ENCODE results near the gene GPATCH3. TPM values are rescaled to one million over a fixed set of nuclear protein-coding genes. Genes with fewer than 3 reads are reported as not detected.
"Not testable (repeated sequence)": the region's sequence is repeated elsewhere in the genome, so short reads cannot be mapped to it uniquely, and the experiment has no call there.

GPATCH3 gene, protein sequence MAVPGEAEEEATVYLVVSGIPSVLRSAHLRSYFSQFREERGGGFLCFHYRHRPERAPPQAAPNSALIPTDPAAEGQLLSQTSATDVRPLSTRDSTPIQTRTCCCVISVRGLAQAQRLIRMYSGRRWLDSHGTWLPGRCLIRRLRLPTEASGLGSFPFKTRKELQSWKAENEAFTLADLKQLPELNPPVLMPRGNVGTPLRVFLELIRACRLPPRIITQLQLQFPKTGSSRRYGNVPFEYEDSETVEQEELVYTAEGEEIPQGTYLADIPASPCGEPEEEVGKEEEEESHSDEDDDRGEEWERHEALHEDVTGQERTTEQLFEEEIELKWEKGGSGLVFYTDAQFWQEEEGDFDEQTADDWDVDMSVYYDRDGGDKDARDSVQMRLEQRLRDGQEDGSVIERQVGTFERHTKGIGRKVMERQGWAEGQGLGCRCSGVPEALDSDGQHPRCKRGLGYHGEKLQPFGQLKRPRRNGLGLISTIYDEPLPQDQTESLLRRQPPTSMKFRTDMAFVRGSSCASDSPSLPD
- polyA plus RNA-seq (2013, experiment 1 of 4), result 17.3 TPM
- polyA plus RNA-seq (2013, experiment 2 of 4), result 16.0 TPM
- polyA plus RNA-seq (2013, experiment 3 of 4), result 10.6 TPM
- polyA plus RNA-seq (2013, experiment 4 of 4), result 13.3 TPM

GRCh38 chr1:26900001-26900814 is at the start of gene GPATCH3:
TSS of gene GPATCH3 (minus strand) at chr1:26900467. CDS start at chr1:26900442, 25 bp downstream.
- peaks cover 6% of the 10 kb centered on the region for H3K4me1 ChIP-seq (ENCODE audit: control insufficient read depth, insufficient read depth, low read length)
- no peaks in the 10 kb centered on the region for H3K9me3 ChIP-seq (ENCODE audit: control insufficient read depth, low read length)
- H3K27ac ChIP-seq (ENCODE audit: insufficient read depth, low read depth, low read length, poor library complexity, severe bottlenecking), result peak within 1 kb of the TSS; percentile 78
- peak within 1 kb of the TSS; percentile 96 for H3K4me3 ChIP-seq (ENCODE audit: insufficient read depth, low read depth, low read length)
- no peaks in the 10 kb centered on the region for H3K27me3 ChIP-seq (ENCODE audit: control insufficient read depth, insufficient read depth, low read length, poor library complexity, severe bottlenecking)
- 1% methylated on average over 49 to 50 of the region's 50 CpGs for WGBS, 2 experiments
- peaks cover 11% of the 10 kb centered on the region for H3K36me3 ChIP-seq (ENCODE audit: control insufficient read depth, insufficient read depth, low read length)

GRCh38 chr1:26949926-26950319 is 49.7 kb upstream of the GPATCH3 start:
- no peaks in the 10 kb centered on the region for H3K27me3 ChIP-seq (ENCODE audit: control insufficient read depth, insufficient read depth, low read length, poor library complexity, severe bottlenecking)
- 92 to 94% methylated on average over 3 of the region's 3 CpGs for WGBS, 2 experiments

DNA sequence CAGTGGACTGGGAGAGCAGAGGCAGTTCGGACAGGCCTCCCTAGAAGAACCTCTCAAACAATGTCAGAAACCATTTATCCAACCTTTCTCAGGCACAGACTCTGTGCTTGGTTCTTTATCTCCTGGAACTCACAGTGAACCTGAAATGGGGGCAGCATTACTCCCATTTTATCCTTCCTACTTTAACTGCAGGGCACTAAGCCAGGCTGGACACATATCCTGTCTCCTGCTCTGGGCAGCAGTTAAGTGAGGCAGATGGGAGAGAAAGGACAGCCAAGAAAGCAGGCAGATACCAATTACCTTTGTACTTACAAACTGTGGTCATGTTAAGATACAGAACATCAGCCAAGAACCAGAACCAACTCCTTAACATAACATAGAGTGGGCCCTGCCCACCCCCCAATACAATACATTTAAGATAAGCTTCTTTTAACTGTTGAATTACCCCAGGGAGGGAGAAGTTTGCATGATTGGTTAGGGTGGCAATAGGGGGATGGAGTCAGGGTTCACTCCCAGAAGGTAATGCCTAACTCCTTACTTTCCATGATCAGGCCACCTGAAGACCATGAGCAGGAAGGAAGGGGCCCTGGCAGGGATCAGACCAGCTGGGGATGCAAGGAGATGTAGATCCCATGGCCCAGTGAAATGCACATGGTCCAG is 49.1 kb upstream of the GPATCH3 start:
- Histone ChIP-seq H3K4me1 (ENCODE audit: control insufficient read depth, insufficient read depth, low read length) (no peaks in the 10 kb centered on the region), H3K27me3 (ENCODE audit: control insufficient read depth, insufficient read depth, low read length, poor library complexity, severe bottlenecking) (no peaks in the 10 kb centered on the region), H3K27ac (ENCODE audit: insufficient read depth, low read depth, low read length, poor library complexity, severe bottlenecking) (no peak overlapping the region), H3K4me3 (ENCODE audit: insufficient read depth, low read depth, low read length) (no peak overlapping the region), H3K9me3 (ENCODE audit: control insufficient read depth, low read length) (no peaks in the 10 kb centered on the region), H3K36me3 (ENCODE audit: control insufficient read depth, insufficient read depth, low read length) (peaks cover 18% of the 10 kb centered on the region)
- 78 to 95% methylated on average over 1 of the region's 1 CpG for WGBS, 2 experiments

More at GRCh38 chr1:26949926-26950319, 49.7 kb upstream of the GPATCH3 start:
- Histone ChIP-seq H3K4me1 (ENCODE audit: control insufficient read depth, insufficient read depth, low read length) (no peaks in the 10 kb centered on the region), H3K9me3 (ENCODE audit: control insufficient read depth, low read length) (no peaks in the 10 kb centered on the region), H3K36me3 (ENCODE audit: control insufficient read depth, insufficient read depth, low read length) (peaks cover 18% of the 10 kb centered on the region), H3K27ac (ENCODE audit: insufficient read depth, low read depth, low read length, poor library complexity, severe bottlenecking) (no peak overlapping the region), H3K4me3 (ENCODE audit: insufficient read depth, low read depth, low read length) (no peak overlapping the region)

- WGBS, 2 experiments, result 92 to 94% methylated on average over 16 of the region's 16 CpGs
- H3K27me3 ChIP-seq (ENCODE audit: control insufficient read depth, insufficient read depth, low read length, poor library complexity, severe bottlenecking); H3K9me3 ChIP-seq (ENCODE audit: control insufficient read depth, low read length); H3K27ac ChIP-seq (ENCODE audit: insufficient read depth, low read depth, low read length, poor library complexity, severe bottlenecking); H3K4me1 ChIP-seq (ENCODE audit: control insufficient read depth, insufficient read depth, low read length); H3K4me3 ChIP-seq (ENCODE audit: insufficient read depth, low read depth, low read length): not testable (repeated sequence)
- peaks cover 18% of the 10 kb centered on the region for H3K36me3 ChIP-seq (ENCODE audit: control insufficient read depth, insufficient read depth, low read length)
These were observed 48.4 kb upstream of the GPATCH3 start for GRCh38 chr1:26948725-26949057.

GRCh38 chr1:26946270-26946669 is 46.0 kb upstream of the GPATCH3 start:
- no peak overlapping the region for H3K27ac ChIP-seq (ENCODE audit: insufficient read depth, low read depth, low read length, poor library complexity, severe bottlenecking)
- no peak overlapping the region for H3K4me3 ChIP-seq (ENCODE audit: insufficient read depth, low read depth, low read length)
- 96 to 98% methylated on average over 4 of the region's 4 CpGs for WGBS, 2 experiments
- no peaks in the 10 kb centered on the region for H3K9me3 ChIP-seq (ENCODE audit: control insufficient read depth, low read length)
- H3K36me3 ChIP-seq (ENCODE audit: control insufficient read depth, insufficient read depth, low read length), result peaks cover 36% of the 10 kb centered on the region
- no peaks in the 10 kb centered on the region for H3K27me3 ChIP-seq (ENCODE audit: control insufficient read depth, insufficient read depth, low read length, poor library complexity, severe bottlenecking)
- no peaks in the 10 kb centered on the region for H3K4me1 ChIP-seq (ENCODE audit: control insufficient read depth, insufficient read depth, low read length)

DNA sequence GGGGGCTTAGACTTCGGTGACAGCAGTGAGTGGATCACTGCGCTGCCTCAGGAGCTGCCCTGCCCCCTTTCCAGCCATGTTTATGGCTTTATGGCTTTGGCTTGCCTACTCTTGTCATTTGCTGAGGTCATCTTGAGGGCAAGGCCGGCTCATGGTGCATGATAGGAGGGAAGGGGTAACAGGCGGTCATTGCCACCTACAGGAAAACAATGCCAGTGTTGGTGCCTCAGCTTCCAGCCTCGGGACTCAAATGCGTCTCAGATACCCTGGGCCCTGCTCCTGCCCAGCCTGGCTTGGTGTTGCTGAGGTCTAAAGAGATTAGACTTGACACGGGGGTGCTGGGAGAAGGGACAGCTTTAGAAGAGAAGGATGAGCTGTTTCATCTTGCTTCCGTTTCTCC is 45.5 kb upstream of the GPATCH3 start:
- Histone ChIP-seq H3K27me3 (ENCODE audit: control insufficient read depth, insufficient read depth, low read length, poor library complexity, severe bottlenecking) (no peaks in the 10 kb centered on the region), H3K36me3 (ENCODE audit: control insufficient read depth, insufficient read depth, low read length) (peaks cover 36% of the 10 kb centered on the region), H3K4me1 (ENCODE audit: control insufficient read depth, insufficient read depth, low read length) (no peaks in the 10 kb centered on the region), H3K27ac (ENCODE audit: insufficient read depth, low read depth, low read length, poor library complexity, severe bottlenecking) (no peak overlapping the region), H3K4me3 (ENCODE audit: insufficient read depth, low read depth, low read length) (no peak overlapping the region), H3K9me3 (ENCODE audit: control insufficient read depth, low read length) (no peaks in the 10 kb centered on the region)
- 91 to 95% methylated on average over 8 of the region's 8 CpGs for WGBS, 2 experiments

DNA sequence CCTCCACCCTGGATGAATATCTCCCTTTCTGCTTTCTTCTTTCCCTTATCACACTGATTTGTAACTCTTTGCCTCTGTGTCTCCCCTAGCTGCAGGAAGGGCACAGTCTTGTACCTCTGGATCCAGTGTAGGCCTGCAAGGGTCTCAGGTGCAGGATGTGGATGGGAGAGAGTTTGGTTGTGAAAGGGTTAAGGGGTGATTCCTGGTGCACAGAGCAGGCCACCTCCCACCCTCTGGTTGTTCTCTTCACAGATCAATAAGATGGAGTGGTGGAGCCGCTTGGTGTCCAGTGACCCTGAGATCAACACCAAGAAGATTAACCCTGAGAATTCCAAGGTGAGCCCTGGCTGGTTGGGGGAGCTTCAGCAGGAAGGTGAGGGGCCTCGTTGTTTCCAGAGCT is 44.9 kb upstream of the GPATCH3 start:
- H3K27ac ChIP-seq (ENCODE audit: insufficient read depth, low read depth, low read length, poor library complexity, severe bottlenecking), result no peak overlapping the region
- H3K9me3 ChIP-seq (ENCODE audit: control insufficient read depth, low read length), result no peaks in the 10 kb centered on the region
- H3K4me1 ChIP-seq (ENCODE audit: control insufficient read depth, insufficient read depth, low read length), result no peaks in the 10 kb centered on the region
- 85 to 90% methylated on average over 2 of the region's 2 CpGs for WGBS, 2 experiments
- H3K27me3 ChIP-seq (ENCODE audit: control insufficient read depth, insufficient read depth, low read length, poor library complexity, severe bottlenecking), result no peaks in the 10 kb centered on the region
- H3K36me3 ChIP-seq (ENCODE audit: control insufficient read depth, insufficient read depth, low read length), result peaks cover 36% of the 10 kb centered on the region
- H3K4me3 ChIP-seq (ENCODE audit: insufficient read depth, low read depth, low read length), result no peak overlapping the region

DNA sequence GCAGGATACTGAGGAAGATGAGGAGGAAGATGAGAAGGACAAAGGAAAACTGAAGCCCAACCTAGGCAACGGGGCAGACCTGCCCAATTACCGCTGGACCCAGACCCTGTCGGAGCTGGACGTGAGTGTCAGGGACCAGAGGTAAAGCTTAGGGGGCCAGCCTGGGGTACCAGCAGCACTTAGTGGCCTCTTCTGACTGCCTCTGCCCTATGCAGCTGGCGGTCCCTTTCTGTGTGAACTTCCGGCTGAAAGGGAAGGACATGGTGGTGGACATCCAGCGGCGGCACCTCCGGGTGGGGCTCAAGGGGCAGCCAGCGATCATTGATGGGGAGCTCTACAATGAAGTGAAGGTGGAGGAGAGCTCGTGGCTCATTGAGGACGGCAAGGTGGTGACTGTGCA is 42.4 kb upstream of the GPATCH3 start:
- 95 to 96% methylated on average over 12 of the region's 12 CpGs for WGBS, 2 experiments
- H3K4me3 ChIP-seq (ENCODE audit: insufficient read depth, low read depth, low read length), result no peak overlapping the region
- H3K9me3 ChIP-seq (ENCODE audit: control insufficient read depth, low read length), result no peaks in the 10 kb centered on the region
- H3K4me1 ChIP-seq (ENCODE audit: control insufficient read depth, insufficient read depth, low read length), result no peaks in the 10 kb centered on the region
- H3K27ac ChIP-seq (ENCODE audit: insufficient read depth, low read depth, low read length, poor library complexity, severe bottlenecking), result no peak overlapping the region
- H3K36me3 ChIP-seq (ENCODE audit: control insufficient read depth, insufficient read depth, low read length), result peaks cover 36% of the 10 kb centered on the region
- H3K27me3 ChIP-seq (ENCODE audit: control insufficient read depth, insufficient read depth, low read length, poor library complexity, severe bottlenecking), result no peaks in the 10 kb centered on the region

DNA sequence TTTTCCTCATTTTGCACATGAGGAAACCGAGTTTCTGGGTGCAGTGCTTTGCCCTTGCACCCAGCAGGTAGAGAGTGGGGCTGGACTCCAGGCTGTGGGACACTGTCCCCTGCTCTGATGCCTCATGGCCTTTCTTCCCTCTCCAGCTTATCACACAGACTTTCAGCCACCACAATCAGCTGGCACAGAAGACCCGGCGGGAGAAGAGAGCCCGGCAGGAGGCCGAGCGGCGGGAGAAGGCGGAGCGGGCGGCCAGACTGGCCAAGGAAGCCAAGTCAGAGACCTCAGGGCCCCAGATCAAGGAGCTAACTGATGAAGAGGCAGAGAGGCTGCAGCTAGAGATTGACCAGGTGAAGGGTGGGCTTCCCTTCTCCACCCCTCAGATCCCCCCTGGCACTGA is 41.0 kb upstream of the GPATCH3 start:
- no peaks in the 10 kb centered on the region for H3K4me1 ChIP-seq (ENCODE audit: control insufficient read depth, insufficient read depth, low read length)
- H3K4me3 ChIP-seq (ENCODE audit: insufficient read depth, low read depth, low read length), result no peak overlapping the region
- H3K27ac ChIP-seq (ENCODE audit: insufficient read depth, low read depth, low read length, poor library complexity, severe bottlenecking), result no peak overlapping the region
- no peaks in the 10 kb centered on the region for H3K9me3 ChIP-seq (ENCODE audit: control insufficient read depth, low read length)
- no peaks in the 10 kb centered on the region for H3K27me3 ChIP-seq (ENCODE audit: control insufficient read depth, insufficient read depth, low read length, poor library complexity, severe bottlenecking)
- peaks cover 32% of the 10 kb centered on the region for H3K36me3 ChIP-seq (ENCODE audit: control insufficient read depth, insufficient read depth, low read length)
- WGBS, 2 experiments, result 91 to 98% methylated on average over 10 of the region's 10 CpGs

DNA sequence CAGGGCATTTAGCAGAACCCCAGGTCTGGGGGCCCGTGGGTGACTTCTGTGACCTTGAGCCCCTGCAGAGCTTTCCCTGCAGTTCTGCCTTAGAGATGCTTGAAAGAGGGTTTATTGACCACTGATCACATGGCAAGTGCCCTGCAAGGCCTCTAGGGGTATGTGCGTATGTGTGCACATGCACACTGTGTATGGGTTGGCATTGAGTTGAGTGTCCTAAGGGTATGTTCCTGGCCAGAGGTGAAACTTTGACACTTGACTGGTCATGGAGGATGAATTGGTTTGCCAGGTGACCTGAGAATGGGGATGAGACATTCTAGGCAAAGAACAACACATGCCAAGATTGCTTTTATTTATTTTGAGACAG is 38.4 kb upstream of the GPATCH3 start:
- H3K27ac ChIP-seq (ENCODE audit: insufficient read depth, low read depth, low read length, poor library complexity, severe bottlenecking), result no peak overlapping the region
- H3K4me1 ChIP-seq (ENCODE audit: control insufficient read depth, insufficient read depth, low read length), result no peaks in the 10 kb centered on the region
- WGBS, 2 experiments, result 91 to 98% methylated on average over 2 of the region's 2 CpGs
- H3K36me3 ChIP-seq (ENCODE audit: control insufficient read depth, insufficient read depth, low read length), result peaks cover 29% of the 10 kb centered on the region
- no peaks in the 10 kb centered on the region for H3K9me3 ChIP-seq (ENCODE audit: control insufficient read depth, low read length)
- H3K4me3 ChIP-seq (ENCODE audit: insufficient read depth, low read depth, low read length), result no peak overlapping the region
- no peaks in the 10 kb centered on the region for H3K27me3 ChIP-seq (ENCODE audit: control insufficient read depth, insufficient read depth, low read length, poor library complexity, severe bottlenecking)
